Activated CD4-positive, alpha-beta T cell treated with anti-CD3 and anti-CD28 coated beads, Interleukin-2, amount 10 ng/mL, durations not matched to agents 24 days and 14 days (primary cell): ENCODE measurements around the gene TIFAB. TPM values are rescaled to one million over a fixed set of nuclear protein-coding genes. Genes with fewer than 3 reads are reported as not detected.
A peak's percentile ranks its signal among the peaks of the same experiment; 100 is the strongest.

ENCODE experiments used
- DNase-seq: peaks from one replicate; pipeline ENCODE4 v3.0.0; 2022
- H3K27ac Mint-ChIP-seq: one replicate; pipeline ENCODE4 v1.8.0; 2022; ENCODE audit warnings: mild to moderate bottlenecking, mixed read lengths
- H3K27me3 Mint-ChIP-seq: one replicate; pipeline ENCODE4 v1.8.0; 2022; ENCODE audit warnings: mixed read lengths
- H3K36me3 Mint-ChIP-seq: one replicate; pipeline ENCODE4 v1.8.0; 2022; ENCODE audit warnings: low read depth, mild to moderate bottlenecking, mixed read lengths
- H3K4me1 Mint-ChIP-seq: one replicate; pipeline ENCODE4 v1.8.0; 2021; ENCODE audit warnings: mixed read lengths
- H3K4me3 Mint-ChIP-seq: one replicate; pipeline ENCODE4 v1.8.0; 2022; ENCODE audit warnings: mild to moderate bottlenecking, moderate library complexity, mixed read lengths
- H3K9me3 Mint-ChIP-seq: one replicate; pipeline ENCODE4 v1.8.0; 2021; ENCODE audit warnings: mixed read lengths
- intact Hi-C: fragments of 100-400 bp; cut with micrococcal nuclease; formaldehyde crosslinking; loops from one replicate; pipeline ENCODE4 v1.15.1; 2023
- total RNA-seq: library from RNA; stranded (reverse); gene quantifications from 2 replicates; pipeline ENCODE4 v1.2.3, GENCODE V29; 2022

The TIFAB gene
- total RNA-seq, 1 donor from 2014 or later = not detected

GRCh38 chr5:135398160-135398854 is 53.8 kb downstream of the TIFAB start:
- H3K36me3 Mint-ChIP-seq = peaks cover 23% of the 10 kb centered on the region
- H3K27me3 Mint-ChIP-seq = no peaks in the 10 kb centered on the region
- DNase-seq = peak; percentile 86
- no peaks in the 10 kb centered on the region for H3K9me3 Mint-ChIP-seq
- H3K27ac Mint-ChIP-seq = peak overlapping the region; percentile 91
- intact Hi-C loops = loop anchor here (5.0 kb wide), 1 partner anchor 36 kb away; no protein-coding TSS in a partner anchor
- H3K4me1 Mint-ChIP-seq = peaks cover 51% of the 10 kb centered on the region
- peak overlapping the region; percentile 89 for H3K4me3 Mint-ChIP-seq

Other genes with a start within 250 kb of the TIFAB start
- 282 and 289 TPM in 2 replicates for gene MACROH2A1, start 53.1 kb downstream of the TIFAB start, total RNA-seq
- gene DCANP1, start 5.0 kb downstream of the TIFAB start, total RNA-seq = not detected in 2 replicates
- not detected in 2 replicates for gene NEUROG1, start 83.6 kb upstream of the TIFAB start, total RNA-seq
- not detected in 2 replicates for gene CXCL14, start 126.6 kb upstream of the TIFAB start, total RNA-seq